ENCODE results near the gene CCL1.

GRCh38 chr17:34366010-34366409 lies 3.0 kb upstream of the CCL1 start:
- TF ChIP-seq CTCF (IDR thresholded peaks at IDR 0.05) (no peak), SP1 (CRISPR knock-in tag; conservative IDR thresholded peaks at IDR 0.05) (no peak), CBFB (CRISPR knock-in tag; IDR thresholded peaks at IDR 0.05; ENCODE audit: low read depth) (no peak), TCF7 (CRISPR knock-in tag; IDR thresholded peaks at IDR 0.05; ENCODE audit: low read depth) (no peak), ATF3 (CRISPR knock-in tag; conservative IDR thresholded peaks at IDR 0.05) (no peak)

All from WTC11 (cell line).